Measurements from ENCODE around the gene TBC1D1.

TBC1D1 gene

GRCh38 chr4:38102957-38103588 lies 212.2 kb downstream of the TBC1D1 start:
- no peak overlapping the region for H3K4me3 ChIP-seq (ENCODE audit: low read depth, low read length)
- DNase-seq (ENCODE audit: low read depth) = no peak
- TF ChIP-seq CTCF (IDR thresholded peaks at IDR 0.05; ENCODE audit: insufficient read depth, low read depth, low read length, missing control alignments) = no peak

GRCh38 chr4:38105475-38106220 lies 214.8 kb downstream of the TBC1D1 start:
- H3K4me3 ChIP-seq (ENCODE audit: low read depth, low read length) = no peak overlapping the region
- peak; percentile 61 for DNase-seq (ENCODE audit: low read depth)
- no peak for TF ChIP-seq CTCF (IDR thresholded peaks at IDR 0.05; ENCODE audit: insufficient read depth, low read depth, low read length, missing control alignments)

GRCh38 chr4:38106311-38106710 lies 215.4 kb downstream of the TBC1D1 start:
- no peak overlapping the region for H3K4me3 ChIP-seq (ENCODE audit: low read depth, low read length)
- DNase-seq (ENCODE audit: low read depth) = no peak
- no peak for TF ChIP-seq CTCF (IDR thresholded peaks at IDR 0.05; ENCODE audit: insufficient read depth, low read depth, low read length, missing control alignments)

- TF ChIP-seq CTCF (IDR thresholded peaks at IDR 0.05; ENCODE audit: insufficient read depth, low read depth, low read length, missing control alignments) = no peak
- no peak for DNase-seq (ENCODE audit: low read depth)
- H3K4me3 ChIP-seq (ENCODE audit: low read depth, low read length) = no peak overlapping the region
These were observed 216.1 kb downstream of the TBC1D1 start for GRCh38 chr4:38106886-38107514.

- DNase-seq (ENCODE audit: low read depth) = no peak
- TF ChIP-seq CTCF (IDR thresholded peaks at IDR 0.05; ENCODE audit: insufficient read depth, low read depth, low read length, missing control alignments) = no peak
- H3K4me3 ChIP-seq (ENCODE audit: low read depth, low read length) = no peak overlapping the region
These were observed 216.9 kb downstream of the TBC1D1 start for GRCh38 chr4:38107818-38108217.

GRCh38 chr4:38109370-38109769 lies 218.5 kb downstream of the TBC1D1 start:
- TF ChIP-seq CTCF (IDR thresholded peaks at IDR 0.05; ENCODE audit: insufficient read depth, low read depth, low read length, missing control alignments) = no peak
- H3K4me3 ChIP-seq (ENCODE audit: low read depth, low read length) = no peak overlapping the region
- no peak for DNase-seq (ENCODE audit: low read depth)

All from GM12865 (cell line).